Endodermal cell (in vitro differentiated cells): ENCODE measurements around the gene TNFSF15. TPM values are rescaled to one million over a fixed set of nuclear protein-coding genes. Genes with fewer than 3 reads are reported as not detected.

ENCODE experiments used
- DNase-seq: peaks from one replicate; pipeline ENCODE4 v3.0.0-alpha.2; 2017
- H3K27ac ChIP-seq: 2 replicates; pipeline ENCODE4 v1.5.1; 2013; ENCODE audit warnings: mild to moderate bottlenecking, low read depth, low read length, moderate library complexity
- H3K27me3 ChIP-seq: 2 replicates; pipeline ENCODE4 v1.6.1; 2013; ENCODE audit warnings: mild to moderate bottlenecking, low read length, moderate library complexity; ENCODE audit not compliant: insufficient read depth, control insufficient read depth, poor library complexity, severe bottlenecking
- H3K36me3 ChIP-seq: 2 replicates; pipeline ENCODE4 v1.7.0; 2013; ENCODE audit warnings: mild to moderate bottlenecking, low read length, moderate library complexity; ENCODE audit not compliant: control insufficient read depth, insufficient read depth
- H3K4me1 ChIP-seq: one replicate; pipeline ENCODE4 v1.7.0; 2013; ENCODE audit warnings: low read length; ENCODE audit not compliant: control insufficient read depth, insufficient read depth
- H3K4me3 ChIP-seq: 2 replicates; pipeline ENCODE4 v1.5.1; 2013; ENCODE audit warnings: mild to moderate bottlenecking, low read length, moderate library complexity
- H3K9ac ChIP-seq: 2 replicates; pipeline ENCODE4 v1.6.1; 2013; ENCODE audit warnings: mild to moderate bottlenecking, low read length, moderate library complexity; ENCODE audit not compliant: poor library complexity, severe bottlenecking; ENCODE audit errors: extremely low read depth
- H3K9me3 ChIP-seq: 2 replicates; pipeline ENCODE4 v1.6.1; 2013; ENCODE audit warnings: mild to moderate bottlenecking, low read length, moderate library complexity; ENCODE audit not compliant: control insufficient read depth
- H3K27ac Mint-ChIP-seq: 2 replicates; pipeline ENCODE4 v1.8.0; 2020; ENCODE audit warnings: mixed read lengths
- H3K27me3 Mint-ChIP-seq: 2 replicates; pipeline ENCODE4 v1.8.0; 2021; ENCODE audit warnings: mild to moderate bottlenecking, mixed read lengths; ENCODE audit not compliant: insufficient read depth
- H3K36me3 Mint-ChIP-seq: 2 replicates; pipeline ENCODE4 v1.8.0; 2020; ENCODE audit warnings: low read depth, mixed read lengths
- H3K4me1 Mint-ChIP-seq: 2 replicates; pipeline ENCODE4 v1.8.0; 2020; ENCODE audit warnings: mixed read lengths
- H3K4me3 Mint-ChIP-seq: 2 replicates; pipeline ENCODE4 v1.8.0; 2020; ENCODE audit warnings: mild to moderate bottlenecking, moderate library complexity, mixed read lengths
- H3K9me3 Mint-ChIP-seq: 2 replicates; pipeline ENCODE4 v1.8.0; 2020; ENCODE audit warnings: mild to moderate bottlenecking, mixed read lengths
- CTCF ChIP-seq: fragments of 200-600 bp; sonication (generic); conservative IDR thresholded peaks from 2 replicates; pipeline ENCODE4 v1.5.0; 2021; ENCODE audit warnings: antibody characterized with exemption, mild to moderate bottlenecking
- WGBS, 2 experiments: methylation state at CpG; one replicate each; pipeline versions ENCODE4 v1.1.5 to v1.1.7; 2013; ENCODE audit warnings: missing lambda C conversion rate in 2 of 2, mixed read lengths in 1 of 2; ENCODE audit not compliant: insufficient coverage in 1 of 2, insufficient read length in 1 of 2; 5-methylcytosine and 5-hydroxymethylcytosine counted together
- total RNA-seq, 2 donors: library from RNA; stranded (reverse); fragmentation: NEBNext Ultra II Directional in 1 of 2; extraction: Animal tissue kit (Norgen Biotek cat#: 25700) in 1 of 2; gene quantifications; 2 replicates in 1 of 2; 3 replicates in 1 of 2; pipeline ENCODE4 v1.2.1, GENCODE V29; 2021

Gene TNFSF15
- total RNA-seq, 2 donors from 2014 or later: not detected

DNA sequence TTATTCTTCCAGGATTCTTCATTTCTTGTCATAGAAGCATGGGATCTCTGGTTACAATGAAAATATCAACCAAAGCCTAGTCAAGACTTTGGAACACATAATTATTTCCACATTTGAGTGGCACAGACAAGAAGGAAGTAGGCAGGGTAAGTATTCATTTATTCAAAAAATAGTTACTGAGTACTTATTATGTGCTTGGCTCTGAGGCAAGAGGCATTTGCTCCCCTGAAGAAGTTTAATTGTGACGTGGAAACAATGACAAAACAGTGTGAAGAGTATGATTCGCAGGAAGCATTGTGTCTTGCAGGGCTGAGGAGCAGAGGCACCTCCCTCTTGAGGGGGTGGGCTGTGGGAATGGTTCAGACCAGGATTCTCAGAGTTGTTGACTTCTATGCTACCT, 45.0 kb upstream of the TNFSF15 start:
- WGBS, 2 experiments: 75 to 79% methylated on average over 2 of the region's 2 CpGs
- Mint-ChIP-seq H3K27ac (no peak overlapping the region), H3K36me3 (no peaks in the 10 kb centered on the region), H3K4me1 (peaks cover 8% of the 10 kb centered on the region), H3K9me3 (no peaks in the 10 kb centered on the region), H3K27me3 (peaks cover 9% of the 10 kb centered on the region), H3K4me3 (no peak overlapping the region)
- no peak overlapping the region for H3K9ac ChIP-seq
- no peak overlapping the region for H3K4me3 ChIP-seq
- H3K27ac ChIP-seq: no peak overlapping the region
- no peak for DNase-seq
- H3K9me3 ChIP-seq: no peaks in the 10 kb centered on the region
- no peaks in the 10 kb centered on the region for H3K36me3 ChIP-seq
- no peaks in the 10 kb centered on the region for H3K27me3 ChIP-seq
- TF ChIP-seq CTCF: no peak
- no peaks in the 10 kb centered on the region for H3K4me1 ChIP-seq

GRCh38 chr9:114849450-114849849, 43.6 kb upstream of the TNFSF15 start:
- no peak overlapping the region for H3K9ac ChIP-seq
- Mint-ChIP-seq H3K27me3 (peaks cover 7% of the 10 kb centered on the region), H3K4me1 (peaks cover 8% of the 10 kb centered on the region), H3K27ac (no peak overlapping the region), H3K4me3 (no peak overlapping the region), H3K9me3 (no peaks in the 10 kb centered on the region), H3K36me3 (no peaks in the 10 kb centered on the region)
- H3K27ac ChIP-seq: no peak overlapping the region
- H3K9me3 ChIP-seq: no peaks in the 10 kb centered on the region
- H3K4me1 ChIP-seq: no peaks in the 10 kb centered on the region
- no peak overlapping the region for H3K4me3 ChIP-seq
- no peak for DNase-seq
- 91% methylated on average over 2 of the region's 2 CpGs; no CpG with 5 or more reads in 1 of the 2 experiments for WGBS, 2 experiments
- no peak for TF ChIP-seq CTCF
- no peaks in the 10 kb centered on the region for H3K27me3 ChIP-seq
- no peaks in the 10 kb centered on the region for H3K36me3 ChIP-seq

DNA sequence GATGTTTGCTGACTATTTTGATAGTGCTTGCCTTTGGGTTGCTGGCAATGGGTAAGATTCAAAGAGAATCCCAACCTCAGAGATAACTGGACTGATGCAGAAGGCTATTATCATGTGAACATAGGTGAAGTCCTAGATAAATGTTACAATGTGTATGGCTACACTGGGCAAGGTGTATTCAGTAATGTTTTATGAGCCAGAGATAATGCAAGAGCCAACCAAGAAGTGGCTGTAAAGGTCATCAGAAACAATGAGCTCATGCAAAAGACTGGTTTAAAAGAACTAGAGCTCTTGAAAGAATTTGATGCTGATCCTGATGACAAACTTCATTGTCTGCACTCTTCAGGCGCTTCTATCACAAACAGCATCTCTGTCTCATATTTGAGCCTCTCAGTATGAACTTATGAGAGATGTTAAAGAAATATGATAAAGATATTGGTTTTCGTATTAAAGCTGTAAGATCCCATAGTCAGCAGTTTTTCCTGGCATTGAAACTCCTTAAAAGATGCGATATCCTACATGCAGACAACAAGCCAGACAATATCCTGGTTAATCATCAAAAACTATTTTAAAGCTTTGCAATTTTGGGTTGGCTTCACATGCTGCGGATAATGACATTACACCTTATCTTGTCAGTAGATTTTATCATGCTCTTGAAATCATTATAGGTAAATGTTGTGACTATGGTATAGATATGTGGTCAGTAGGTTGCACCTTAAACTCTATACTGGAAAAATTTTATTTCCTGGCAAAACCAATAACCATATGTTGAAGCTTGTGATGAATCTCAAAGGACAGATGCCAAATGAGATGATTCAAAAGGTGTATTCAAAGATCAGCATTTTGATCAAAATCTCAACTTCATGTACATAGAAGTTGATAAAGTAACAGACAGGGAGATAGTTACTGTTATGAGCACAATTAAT, 41.9 kb upstream of the TNFSF15 start:
- H3K4me1 Mint-ChIP-seq: peaks cover 8% of the 10 kb centered on the region
- Histone ChIP-seq H3K9me3 (no peaks in the 10 kb centered on the region), H3K36me3 (no peaks in the 10 kb centered on the region), H3K4me3 (no peak overlapping the region), H3K4me1 (no peaks in the 10 kb centered on the region), H3K27me3 (peaks cover 2% of the 10 kb centered on the region), H3K9ac (no peak overlapping the region), H3K27ac (no peak overlapping the region)
- no peak overlapping the region for H3K4me3 Mint-ChIP-seq
- peaks cover 10% of the 10 kb centered on the region for H3K27me3 Mint-ChIP-seq
- no peak for DNase-seq
- no peak for TF ChIP-seq CTCF
- no peaks in the 10 kb centered on the region for H3K36me3 Mint-ChIP-seq
- no peaks in the 10 kb centered on the region for H3K9me3 Mint-ChIP-seq
- WGBS, 2 experiments: 92 to 100% methylated on average over 3 to 4 of the region's 4 CpGs
- no peak overlapping the region for H3K27ac Mint-ChIP-seq
